Superior temporal gyrus (tissue), 1 donor: Measurements from ENCODE around the gene CABLES2.

Experiments
- DNase-seq: peaks from one replicate; pipeline ENCODE4 v3.0.0-alpha.2; 2016; ENCODE audit errors: extremely low spot score

Gene CABLES2

GRCh38 chr20:62370807-62371587, 36.1 kb downstream of the CABLES2 start:
- no peak for DNase-seq

- no peak for DNase-seq
These were observed 36.8 kb downstream of the CABLES2 start for GRCh38 chr20:62370115-62370806.

GRCh38 chr20:62369815-62370114, 37.3 kb downstream of the CABLES2 start:
- DNase-seq, result no peak

- no peak for DNase-seq
These were observed 37.9 kb downstream of the CABLES2 start for GRCh38 chr20:62368976-62369814.

- DNase-seq, result no peak
These were observed 38.6 kb downstream of the CABLES2 start for GRCh38 chr20:62368392-62368975.

- no peak for DNase-seq
These were observed 39.3 kb downstream of the CABLES2 start for GRCh38 chr20:62367633-62368391.

GRCh38 chr20:62367136-62367632, 39.9 kb downstream of the CABLES2 start, which contains the start of gene LAMA5:
Gene LAMA5, minus strand, starts transcription at chr20:62367312. Its CDS starts 67 bp downstream, at chr20:62367245.
- no peak for DNase-seq

- DNase-seq, result no peak
These were observed 40.5 kb downstream of the CABLES2 start for GRCh38 chr20:62366370-62367135.

GRCh38 chr20:62365814-62366369, 41.2 kb downstream of the CABLES2 start:
- no peak for DNase-seq

- no peak for DNase-seq
These were observed 42.0 kb downstream of the CABLES2 start for GRCh38 chr20:62364911-62365736.

GRCh38 chr20:62363920-62364851, 42.9 kb downstream of the CABLES2 start:
- DNase-seq, result no peak

- DNase-seq, result no peak
These were observed 43.8 kb downstream of the CABLES2 start for GRCh38 chr20:62362991-62363919.

GRCh38 chr20:62362590-62362940, 44.5 kb downstream of the CABLES2 start:
- DNase-seq, result no peak

GRCh38 chr20:62361799-62362589, 45.1 kb downstream of the CABLES2 start:
- DNase-seq, result no peak

GRCh38 chr20:62360854-62361798, 46.0 kb downstream of the CABLES2 start:
- DNase-seq, result no peak
